Calu3 (cell line): ENCODE results near the gene MACROD2. TPM values are rescaled to one million over a fixed set of nuclear protein-coding genes. Genes with fewer than 3 reads are reported as not detected.

ENCODE experiments used
- BruUV-seq: library from RNA; stranded (reverse); fragments of 400-500 nt; replicated peaks from 2 replicates; lab custom pipeline; 2021; lab: Mats Ljungman, UMichigan
- CTCF ChIA-PET: fragments of 300-600 bp; sonication (Branson Sonifier 250); formaldehyde crosslinking; loops from one replicate; lab custom pipeline; 2022; ENCODE audit warnings: antibody characterized with exemption; lab: Charles Lee
- DNase-seq: peaks from one replicate; pipeline ENCODE4 v3.0.0; 2022
- H3K27ac Mint-ChIP-seq: one replicate; pipeline ENCODE4 v1.8.0; 2022; ENCODE audit warnings: mixed read lengths; ENCODE audit not compliant: unreplicated experiment
- H3K27me3 Mint-ChIP-seq: one replicate; pipeline ENCODE4 v1.8.0; 2022; ENCODE audit warnings: mixed read lengths; ENCODE audit not compliant: unreplicated experiment
- H3K36me3 Mint-ChIP-seq: one replicate; pipeline ENCODE4 v1.8.0; 2022; ENCODE audit warnings: mild to moderate bottlenecking, moderate library complexity, mixed read lengths; ENCODE audit not compliant: insufficient read depth, unreplicated experiment
- H3K4me1 Mint-ChIP-seq: one replicate; pipeline ENCODE4 v1.8.0; 2022; ENCODE audit warnings: mild to moderate bottlenecking, low read depth, mixed read lengths; ENCODE audit not compliant: unreplicated experiment
- H3K4me3 Mint-ChIP-seq: one replicate; pipeline ENCODE4 v1.8.0; 2022; ENCODE audit warnings: mild to moderate bottlenecking, low read depth, moderate library complexity, mixed read lengths; ENCODE audit not compliant: unreplicated experiment
- H3K9me3 Mint-ChIP-seq: one replicate; pipeline ENCODE4 v1.8.0; 2022; ENCODE audit warnings: low read depth, mixed read lengths; ENCODE audit not compliant: unreplicated experiment
- CTCF ChIP-seq: fragments of 200-600 bp; IDR thresholded peaks from one replicate; pipeline ENCODE4 v1.8.0; 2022; ENCODE audit warnings: antibody characterized with exemption; ENCODE audit not compliant: unreplicated experiment
- intact Hi-C: fragments of 100-400 bp; cut with micrococcal nuclease; formaldehyde crosslinking; loops from one replicate; pipeline ENCODE4 v1.10.0; 2022; ENCODE audit not compliant: unreplicated experiment
- total RNA-seq: library from RNA; stranded (reverse); gene quantifications from 2 replicates; pipeline ENCODE4 v1.2.3, GENCODE V29; 2022

The MACROD2 gene
- total RNA-seq, 1 experiment from 2014 or later, result 29.4 TPM

- CTCF ChIA-PET, result no interaction called here
- intact Hi-C loops, result no loop called here
- DNase-seq, result no peak
- Mint-ChIP-seq H3K4me3 (no peak overlapping the region), H3K27ac (no peak overlapping the region), H3K9me3 (no peaks in the 10 kb centered on the region), H3K36me3 (no peaks in the 10 kb centered on the region), H3K27me3 (no peaks in the 10 kb centered on the region), H3K4me1 (no peaks in the 10 kb centered on the region)
- TF ChIP-seq CTCF, result no peak
- no TSS peak for BruUV-seq
Observed at GRCh38 chr20:14555676-14556075, 560.4 kb downstream of the MACROD2 start.

GRCh38 chr20:14556206-14556605, 560.9 kb downstream of the MACROD2 start:
- Mint-ChIP-seq H3K27ac (no peak overlapping the region), H3K4me1 (no peaks in the 10 kb centered on the region), H3K4me3 (no peak overlapping the region), H3K36me3 (no peaks in the 10 kb centered on the region), H3K27me3 (no peaks in the 10 kb centered on the region), H3K9me3 (no peaks in the 10 kb centered on the region)
- intact Hi-C loops, result no loop called here
- no TSS peak for BruUV-seq
- no peak for DNase-seq
- no peak for TF ChIP-seq CTCF
- CTCF ChIA-PET, result no interaction called here

- Mint-ChIP-seq H3K9me3 (no peaks in the 10 kb centered on the region), H3K4me3 (no peak overlapping the region), H3K27me3 (no peaks in the 10 kb centered on the region), H3K27ac (no peak overlapping the region), H3K4me1 (peaks cover 6% of the 10 kb centered on the region), H3K36me3 (no peaks in the 10 kb centered on the region)
- no peak for TF ChIP-seq CTCF
- no peak for DNase-seq
- intact Hi-C loops, result no loop called here
- BruUV-seq, result no TSS peak
- CTCF ChIA-PET, result interaction anchor here (0.5 kb wide), 1 partner anchor 429 kb away, joined by 3 read pairs; no protein-coding TSS in a partner anchor
Observed at GRCh38 chr20:14559612-14560011, 564.3 kb downstream of the MACROD2 start.

GRCh38 chr20:14561741-14562221, 566.5 kb downstream of the MACROD2 start:
- no peaks in the 10 kb centered on the region for H3K27me3 Mint-ChIP-seq
- intact Hi-C loops, result no loop called here
- TF ChIP-seq CTCF, result no peak

More at GRCh38 chr20:14561741-14562221, 566.5 kb downstream of the MACROD2 start:
- no peak for DNase-seq
- Mint-ChIP-seq H3K4me3 (no peak overlapping the region), H3K27ac (no peak overlapping the region), H3K36me3 (no peaks in the 10 kb centered on the region), H3K4me1 (peaks cover 6% of the 10 kb centered on the region), H3K9me3 (no peaks in the 10 kb centered on the region)
- CTCF ChIA-PET, result no interaction called here
- BruUV-seq, result no TSS peak
